ENCODE measurements around the gene GPRIN3.
"Not testable (repeated sequence)": the region's sequence is repeated elsewhere in the genome, so short reads cannot be mapped to it uniquely, and the experiment has no call there.

Gene GPRIN3

DNA sequence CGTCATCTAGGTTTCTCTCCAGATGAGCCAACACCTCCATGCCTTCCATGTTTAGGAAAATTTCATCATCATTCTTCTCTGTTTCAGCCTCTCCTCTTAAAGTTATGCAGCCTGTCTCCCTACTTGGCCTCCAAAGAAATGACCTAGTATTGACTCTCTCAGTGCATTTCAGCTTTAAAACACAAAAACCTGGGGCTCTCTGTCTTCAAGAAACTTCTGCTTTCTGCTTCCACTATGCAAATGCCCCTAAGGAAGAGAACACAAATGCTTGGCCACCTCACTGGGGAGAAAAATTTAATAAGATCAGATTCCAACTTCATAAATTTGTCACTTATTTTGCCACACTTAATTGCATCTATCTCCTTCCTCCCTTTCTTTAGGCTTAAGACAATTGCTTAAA lies 93.3 kb downstream of the GPRIN3 start:
- Histone ChIP-seq H3K4me3 (ENCODE audit: low read depth in 1 of 2, low read length in 2 of 2) (no peak overlapping the region), H3K36me3 (ENCODE audit: control insufficient read depth in 1 of 2, insufficient read depth in 2 of 2, low read length in 2 of 2) (no peaks in the 10 kb centered on the region), H3K9me3 (ENCODE audit: control insufficient read depth in 1 of 2, low read length in 2 of 2) (no peaks in the 10 kb centered on the region), H3K27me3 (ENCODE audit: control insufficient read depth in 1 of 2, insufficient read depth in 2 of 2, low read length in 2 of 2) (no peaks in the 10 kb centered on the region), H3K9ac (ENCODE audit: low read depth in 1 of 2, low read length in 2 of 2) (no peak overlapping the region), H3K27ac (ENCODE audit: low read depth, low read length) (no peak overlapping the region), H3K4me1 (ENCODE audit: control insufficient read depth in 1 of 2, insufficient read depth in 2 of 2, low read length in 2 of 2) (no peaks in the 10 kb centered on the region)

DNA sequence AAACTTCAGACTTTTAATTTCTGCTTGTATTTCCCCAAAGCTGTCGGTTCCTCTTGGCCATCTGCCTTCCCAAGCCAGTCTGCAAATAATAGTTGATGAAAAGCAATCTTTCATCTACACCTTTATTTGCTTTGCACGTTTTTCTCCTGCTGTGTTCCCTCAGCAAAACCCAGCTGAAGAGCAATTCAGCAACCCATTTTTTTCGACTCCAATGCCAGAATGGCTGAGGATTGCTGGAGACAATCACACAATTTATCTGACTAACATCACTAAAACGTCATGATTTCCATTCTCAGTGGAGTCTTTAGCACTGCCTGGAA lies 94.3 kb downstream of the GPRIN3 start:
- H3K27me3 ChIP-seq (ENCODE audit: control insufficient read depth in 1 of 2, insufficient read depth in 2 of 2, low read length in 2 of 2), result no peaks in the 10 kb centered on the region
- H3K9me3 ChIP-seq (ENCODE audit: control insufficient read depth in 1 of 2, low read length in 2 of 2), result peaks cover 0 to 4% of the 10 kb centered on the region in 2 donors
- no peaks in the 10 kb centered on the region for H3K36me3 ChIP-seq (ENCODE audit: control insufficient read depth in 1 of 2, insufficient read depth in 2 of 2, low read length in 2 of 2)
- no peak overlapping the region for H3K9ac ChIP-seq (ENCODE audit: low read depth in 1 of 2, low read length in 2 of 2)
- no peaks in the 10 kb centered on the region for H3K4me1 ChIP-seq (ENCODE audit: control insufficient read depth in 1 of 2, insufficient read depth in 2 of 2, low read length in 2 of 2)
- H3K4me3 ChIP-seq (ENCODE audit: low read depth in 1 of 2, low read length in 2 of 2), result no peak overlapping the region
- H3K27ac ChIP-seq (ENCODE audit: low read depth, low read length), result no peak overlapping the region

DNA sequence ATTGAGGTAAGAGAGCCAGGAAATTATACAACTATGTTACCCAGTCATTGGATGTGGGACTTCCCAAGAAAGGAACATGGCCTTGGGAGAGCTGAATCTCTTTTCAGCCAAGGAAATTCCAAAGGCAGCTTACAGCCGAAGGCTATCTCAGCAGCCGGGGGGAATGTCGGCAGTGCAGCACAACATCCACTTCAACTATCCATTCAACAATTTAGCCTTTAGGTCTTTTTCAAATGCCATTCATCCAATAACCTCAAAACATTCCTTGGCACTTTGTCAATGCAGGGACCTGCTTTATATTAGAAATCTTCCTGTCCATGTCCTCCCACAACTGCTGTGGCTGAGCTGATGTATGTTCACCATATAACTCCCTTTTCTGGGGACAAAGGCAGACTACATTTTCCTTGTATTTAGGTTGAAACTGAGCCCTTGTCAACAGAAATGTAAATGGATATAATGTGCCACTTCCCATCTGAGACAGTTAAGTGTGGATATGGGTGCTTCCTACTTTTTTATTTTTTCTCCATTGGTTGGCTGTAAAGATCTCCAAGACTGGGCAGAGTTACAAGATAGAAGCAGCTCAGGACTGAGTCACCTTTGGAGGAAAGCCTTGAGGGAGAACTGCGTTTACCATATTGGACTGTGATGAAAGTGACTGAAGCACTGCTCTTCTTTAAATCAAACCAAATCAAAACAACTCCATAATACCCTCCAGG lies 94.8 kb downstream of the GPRIN3 start:
- Histone ChIP-seq H3K9ac (ENCODE audit: low read depth in 1 of 2, low read length in 2 of 2) (no peak overlapping the region), H3K9me3 (ENCODE audit: control insufficient read depth in 1 of 2, low read length in 2 of 2) (peaks cover 0 to 6% of the 10 kb centered on the region in 2 donors), H3K36me3 (ENCODE audit: control insufficient read depth in 1 of 2, insufficient read depth in 2 of 2, low read length in 2 of 2) (no peaks in the 10 kb centered on the region), H3K27ac (ENCODE audit: low read depth, low read length) (no peak overlapping the region), H3K4me1 (ENCODE audit: control insufficient read depth in 1 of 2, insufficient read depth in 2 of 2, low read length in 2 of 2) (no peaks in the 10 kb centered on the region), H3K27me3 (ENCODE audit: control insufficient read depth in 1 of 2, insufficient read depth in 2 of 2, low read length in 2 of 2) (no peaks in the 10 kb centered on the region), H3K4me3 (ENCODE audit: low read depth in 1 of 2, low read length in 2 of 2) (no peak overlapping the region)

DNA sequence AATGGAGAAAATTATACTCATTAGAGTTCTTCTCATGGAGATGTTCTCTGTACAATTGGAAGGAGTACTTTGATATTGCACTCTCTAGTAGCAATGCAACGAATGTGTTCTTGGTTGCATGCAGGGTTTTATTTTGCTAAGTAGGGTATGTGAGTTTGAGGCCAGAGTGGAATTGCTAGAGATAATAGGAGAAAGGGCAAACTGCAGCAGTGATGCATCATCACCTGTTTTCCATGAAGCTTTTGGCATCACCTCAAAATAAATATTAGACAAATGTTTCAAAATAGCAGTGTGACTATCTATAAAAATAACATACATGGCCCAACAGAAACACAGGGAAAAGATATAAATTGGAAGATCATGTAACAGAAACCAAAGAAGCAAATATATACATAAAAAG lies 103.0 kb downstream of the GPRIN3 start:
- peaks cover 0 to 6% of the 10 kb centered on the region in 2 donors for H3K9me3 ChIP-seq (ENCODE audit: control insufficient read depth in 1 of 2, low read length in 2 of 2)
- H3K4me1 ChIP-seq (ENCODE audit: control insufficient read depth in 1 of 2, insufficient read depth in 2 of 2, low read length in 2 of 2), result no peaks in the 10 kb centered on the region
- no peak overlapping the region for H3K27ac ChIP-seq (ENCODE audit: low read depth, low read length)
- no peak overlapping the region for H3K4me3 ChIP-seq (ENCODE audit: low read depth in 1 of 2, low read length in 2 of 2)
- H3K36me3 ChIP-seq (ENCODE audit: control insufficient read depth in 1 of 2, insufficient read depth in 2 of 2, low read length in 2 of 2), result no peaks in the 10 kb centered on the region
- H3K9ac ChIP-seq (ENCODE audit: low read depth in 1 of 2, low read length in 2 of 2), result no peak overlapping the region
- no peaks in the 10 kb centered on the region for H3K27me3 ChIP-seq (ENCODE audit: control insufficient read depth in 1 of 2, insufficient read depth in 2 of 2, low read length in 2 of 2)

DNA sequence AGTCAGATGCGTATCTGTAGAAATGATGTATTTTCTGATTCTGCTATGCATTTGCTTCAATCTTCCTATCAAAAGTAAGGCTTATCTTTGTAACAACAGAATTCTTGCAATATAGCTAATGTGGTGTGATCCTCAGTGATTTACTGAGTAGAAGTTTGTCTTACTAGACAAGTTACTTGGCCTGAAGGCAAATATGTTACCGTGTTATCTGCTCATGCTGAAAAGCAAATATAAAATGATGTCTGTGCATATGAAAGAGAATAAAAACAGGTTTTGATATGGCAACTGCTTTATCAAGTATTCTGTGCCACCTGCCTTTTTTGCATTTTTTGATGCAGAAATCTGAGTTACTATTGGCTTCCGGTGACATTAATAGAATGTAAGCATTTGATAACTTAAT lies 103.7 kb downstream of the GPRIN3 start:
- no peak overlapping the region for H3K27ac ChIP-seq (ENCODE audit: low read depth, low read length)
- no peaks in the 10 kb centered on the region for H3K36me3 ChIP-seq (ENCODE audit: control insufficient read depth in 1 of 2, insufficient read depth in 2 of 2, low read length in 2 of 2)
- no peak overlapping the region for H3K4me3 ChIP-seq (ENCODE audit: low read depth in 1 of 2, low read length in 2 of 2)

DNA sequence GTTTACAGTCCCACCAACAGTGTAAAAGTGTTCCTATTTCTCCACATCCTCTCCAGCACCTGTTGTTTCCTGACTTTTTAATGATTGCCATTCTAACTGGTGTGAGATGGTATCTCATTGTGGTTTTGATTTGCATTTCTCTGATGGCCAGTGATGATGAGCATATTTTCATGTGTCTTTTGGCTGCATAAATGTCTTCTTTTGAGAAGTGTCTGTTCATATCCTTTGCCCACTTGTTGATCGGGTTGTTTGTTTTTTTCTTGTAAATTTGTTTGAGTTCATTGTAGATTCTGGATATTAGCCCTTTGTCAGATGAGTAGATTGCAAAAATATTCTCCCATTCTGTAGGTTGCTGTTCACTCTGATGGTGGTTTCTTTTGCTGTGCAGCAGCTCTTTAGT lies 108.2 kb downstream of the GPRIN3 start:
- H3K27me3 ChIP-seq (ENCODE audit: control insufficient read depth in 1 of 2, insufficient read depth in 2 of 2, low read length in 2 of 2); H3K36me3 ChIP-seq (ENCODE audit: control insufficient read depth in 1 of 2, insufficient read depth in 2 of 2, low read length in 2 of 2); H3K4me3 ChIP-seq (ENCODE audit: low read depth in 1 of 2, low read length in 2 of 2); H3K9ac ChIP-seq (ENCODE audit: low read depth in 1 of 2, low read length in 2 of 2); H3K27ac ChIP-seq (ENCODE audit: low read depth, low read length); H3K9me3 ChIP-seq (ENCODE audit: control insufficient read depth in 1 of 2, low read length in 2 of 2); H3K4me1 ChIP-seq (ENCODE audit: control insufficient read depth in 1 of 2, insufficient read depth in 2 of 2, low read length in 2 of 2): not testable (repeated sequence)

More for the DNA sequence above, 103.7 kb downstream of the GPRIN3 start:
- peaks cover 0 to 6% of the 10 kb centered on the region in 2 donors for H3K9me3 ChIP-seq (ENCODE audit: control insufficient read depth in 1 of 2, low read length in 2 of 2)
- no peaks in the 10 kb centered on the region for H3K27me3 ChIP-seq (ENCODE audit: control insufficient read depth in 1 of 2, insufficient read depth in 2 of 2, low read length in 2 of 2)
- no peaks in the 10 kb centered on the region for H3K4me1 ChIP-seq (ENCODE audit: control insufficient read depth in 1 of 2, insufficient read depth in 2 of 2, low read length in 2 of 2)
- no peak overlapping the region for H3K9ac ChIP-seq (ENCODE audit: low read depth in 1 of 2, low read length in 2 of 2)

DNA sequence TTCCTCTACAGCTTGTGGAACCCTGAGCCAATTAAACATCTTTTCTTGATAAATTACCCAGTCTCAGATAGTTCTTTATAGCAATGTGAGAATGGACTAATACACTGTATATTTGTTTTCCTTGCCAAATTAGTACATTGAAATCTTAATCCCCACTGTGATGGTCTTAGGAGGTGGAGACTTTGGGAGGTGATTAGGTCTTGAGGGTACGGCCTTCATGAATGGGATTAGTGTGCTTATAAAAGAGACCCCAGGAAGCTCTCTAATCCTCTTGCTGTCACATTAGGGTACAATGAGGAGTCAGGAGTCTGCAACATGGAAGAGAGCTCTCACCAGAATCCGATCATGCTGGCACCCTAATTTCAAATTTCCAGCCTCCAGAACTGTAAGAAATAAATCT lies 109.7 kb downstream of the GPRIN3 start:
- H3K27me3 ChIP-seq (ENCODE audit: control insufficient read depth in 1 of 2, insufficient read depth in 2 of 2, low read length in 2 of 2), result no peaks in the 10 kb centered on the region
- H3K9me3 ChIP-seq (ENCODE audit: control insufficient read depth in 1 of 2, low read length in 2 of 2), result no peaks in the 10 kb centered on the region
- no peak overlapping the region for H3K9ac ChIP-seq (ENCODE audit: low read depth in 1 of 2, low read length in 2 of 2)
- no peak overlapping the region for H3K4me3 ChIP-seq (ENCODE audit: low read depth in 1 of 2, low read length in 2 of 2)
- no peaks in the 10 kb centered on the region for H3K36me3 ChIP-seq (ENCODE audit: control insufficient read depth in 1 of 2, insufficient read depth in 2 of 2, low read length in 2 of 2)
- no peak overlapping the region for H3K27ac ChIP-seq (ENCODE audit: low read depth, low read length)
- H3K4me1 ChIP-seq (ENCODE audit: control insufficient read depth in 1 of 2, insufficient read depth in 2 of 2, low read length in 2 of 2), result peaks cover 3 to 4% of the 10 kb centered on the region in 2 donors

DNA sequence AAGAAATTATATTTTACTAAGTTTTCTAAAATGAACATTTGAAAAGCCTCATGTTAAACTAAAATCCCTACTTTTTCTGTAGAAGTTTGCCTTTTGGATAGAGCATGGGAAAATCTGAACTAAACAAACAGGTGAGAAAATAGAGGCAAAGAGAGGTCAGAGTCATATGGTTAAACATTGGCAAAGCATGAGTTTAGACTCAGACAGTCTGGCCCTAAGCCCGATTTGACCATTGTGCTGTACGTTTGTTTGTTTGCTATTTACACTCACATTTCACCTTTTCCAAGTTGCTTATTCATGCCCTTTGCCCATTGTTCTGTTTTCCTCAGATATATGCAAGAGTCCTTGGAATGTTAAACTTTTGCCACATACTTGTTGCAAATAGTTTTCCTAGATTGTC lies 110.9 kb downstream of the GPRIN3 start:
- Histone ChIP-seq H3K27me3 (ENCODE audit: control insufficient read depth in 1 of 2, insufficient read depth in 2 of 2, low read length in 2 of 2) (no peaks in the 10 kb centered on the region), H3K9ac (ENCODE audit: low read depth in 1 of 2, low read length in 2 of 2) (no peak overlapping the region), H3K4me3 (ENCODE audit: low read depth in 1 of 2, low read length in 2 of 2) (no peak overlapping the region), H3K36me3 (ENCODE audit: control insufficient read depth in 1 of 2, insufficient read depth in 2 of 2, low read length in 2 of 2) (no peaks in the 10 kb centered on the region), H3K9me3 (ENCODE audit: control insufficient read depth in 1 of 2, low read length in 2 of 2) (no peaks in the 10 kb centered on the region), H3K27ac (ENCODE audit: low read depth, low read length) (no peak overlapping the region), H3K4me1 (ENCODE audit: control insufficient read depth in 1 of 2, insufficient read depth in 2 of 2, low read length in 2 of 2) (peaks cover 3 to 4% of the 10 kb centered on the region in 2 donors)

DNA sequence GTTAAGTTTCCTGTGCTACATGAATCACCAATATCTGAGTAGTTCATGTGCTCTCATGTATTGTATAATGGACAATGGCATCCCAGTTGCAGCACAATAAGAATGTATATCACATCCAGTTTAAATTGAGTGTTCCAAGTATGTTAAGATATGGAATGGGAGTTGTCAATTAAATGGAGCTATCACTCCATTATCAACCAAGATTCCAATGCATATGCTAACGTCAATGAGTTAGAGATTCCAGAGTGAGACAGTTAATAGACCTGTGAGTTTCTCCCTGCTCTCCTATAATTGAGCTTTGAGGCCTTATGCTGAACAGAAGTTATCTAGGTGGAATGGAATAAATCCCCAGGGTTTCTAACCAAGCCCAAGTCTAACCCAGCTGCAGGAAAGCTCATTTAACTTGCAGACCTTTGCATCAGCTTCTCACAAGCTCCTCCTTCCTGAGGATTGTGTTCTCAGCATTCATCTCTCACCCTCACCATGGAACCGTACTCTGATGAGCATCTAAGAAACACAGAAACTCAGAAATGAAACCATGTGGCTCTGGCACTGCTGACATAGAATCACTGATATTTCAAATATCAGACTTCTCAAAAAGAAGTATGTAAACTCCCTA lies 111.4 kb downstream of the GPRIN3 start:
- Histone ChIP-seq H3K36me3 (ENCODE audit: control insufficient read depth in 1 of 2, insufficient read depth in 2 of 2, low read length in 2 of 2) (no peaks in the 10 kb centered on the region), H3K27ac (ENCODE audit: low read depth, low read length) (no peak overlapping the region)

DNA sequence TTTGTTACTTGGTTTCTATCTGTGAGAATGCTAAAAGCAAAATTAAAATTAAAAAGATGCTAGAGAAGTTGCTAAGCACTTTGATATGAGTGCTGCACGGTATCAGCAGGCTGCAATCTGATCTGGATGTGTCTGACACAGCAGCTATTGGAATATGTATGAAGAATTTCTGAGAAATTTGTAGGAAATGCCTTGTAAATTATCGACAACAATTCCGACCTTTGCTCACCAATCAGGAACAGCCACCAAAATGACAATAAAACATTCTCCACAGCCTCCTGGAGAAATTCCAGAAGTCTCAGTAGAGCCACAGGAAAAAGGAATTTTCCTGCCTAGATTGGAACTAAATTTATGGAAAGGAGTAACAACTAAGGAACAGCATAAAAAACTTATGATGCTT lies 113.8 kb downstream of the GPRIN3 start:
- no peak overlapping the region for H3K27ac ChIP-seq (ENCODE audit: low read depth, low read length)
- H3K9me3 ChIP-seq (ENCODE audit: control insufficient read depth in 1 of 2, low read length in 2 of 2), result no peaks in the 10 kb centered on the region
- H3K27me3 ChIP-seq (ENCODE audit: control insufficient read depth in 1 of 2, insufficient read depth in 2 of 2, low read length in 2 of 2), result no peaks in the 10 kb centered on the region
- no peak overlapping the region for H3K9ac ChIP-seq (ENCODE audit: low read depth in 1 of 2, low read length in 2 of 2)
- H3K36me3 ChIP-seq (ENCODE audit: control insufficient read depth in 1 of 2, insufficient read depth in 2 of 2, low read length in 2 of 2), result no peaks in the 10 kb centered on the region
- H3K4me3 ChIP-seq (ENCODE audit: low read depth in 1 of 2, low read length in 2 of 2), result no peak overlapping the region
- peaks cover 3 to 4% of the 10 kb centered on the region in 2 donors for H3K4me1 ChIP-seq (ENCODE audit: control insufficient read depth in 1 of 2, insufficient read depth in 2 of 2, low read length in 2 of 2)

More for the DNA sequence above, 111.4 kb downstream of the GPRIN3 start:
- Histone ChIP-seq H3K4me3 (ENCODE audit: low read depth in 1 of 2, low read length in 2 of 2) (no peak overlapping the region), H3K4me1 (ENCODE audit: control insufficient read depth in 1 of 2, insufficient read depth in 2 of 2, low read length in 2 of 2) (peaks cover 3 to 4% of the 10 kb centered on the region in 2 donors), H3K27me3 (ENCODE audit: control insufficient read depth in 1 of 2, insufficient read depth in 2 of 2, low read length in 2 of 2) (no peaks in the 10 kb centered on the region), H3K9ac (ENCODE audit: low read depth in 1 of 2, low read length in 2 of 2) (no peak overlapping the region), H3K9me3 (ENCODE audit: control insufficient read depth in 1 of 2, low read length in 2 of 2) (no peaks in the 10 kb centered on the region)
